GM12864 (cell line): ENCODE results near the gene TBC1D23.

Source experiments
- DNase-seq: peaks from one replicate; pipeline ENCODE4 v3.0.0-alpha.2; 2011; ENCODE audit warnings: low read depth
- H3K4me3 ChIP-seq: 2 replicates; pipeline ENCODE4 v1.5.1; 2011; ENCODE audit warnings: mild to moderate bottlenecking, low read depth, low read length, control low read depth
- TF ChIP-seq, protein P1 (sequence below): IDR thresholded peaks from 2 replicates; pipeline ENCODE4 v1.5.1; 2011; ENCODE audit warnings: low read depth, mild to moderate bottlenecking, moderate library complexity, low read length, control low read depth, inconsistent platforms; ENCODE audit errors: missing control alignments

TBC1D23 gene

GRCh38 chr3:100359035-100359434 lies 98.2 kb downstream of the TBC1D23 start:
- no peak overlapping the region for H3K4me3 ChIP-seq
- no peak for DNase-seq
- TF ChIP-seq, protein P1, sequence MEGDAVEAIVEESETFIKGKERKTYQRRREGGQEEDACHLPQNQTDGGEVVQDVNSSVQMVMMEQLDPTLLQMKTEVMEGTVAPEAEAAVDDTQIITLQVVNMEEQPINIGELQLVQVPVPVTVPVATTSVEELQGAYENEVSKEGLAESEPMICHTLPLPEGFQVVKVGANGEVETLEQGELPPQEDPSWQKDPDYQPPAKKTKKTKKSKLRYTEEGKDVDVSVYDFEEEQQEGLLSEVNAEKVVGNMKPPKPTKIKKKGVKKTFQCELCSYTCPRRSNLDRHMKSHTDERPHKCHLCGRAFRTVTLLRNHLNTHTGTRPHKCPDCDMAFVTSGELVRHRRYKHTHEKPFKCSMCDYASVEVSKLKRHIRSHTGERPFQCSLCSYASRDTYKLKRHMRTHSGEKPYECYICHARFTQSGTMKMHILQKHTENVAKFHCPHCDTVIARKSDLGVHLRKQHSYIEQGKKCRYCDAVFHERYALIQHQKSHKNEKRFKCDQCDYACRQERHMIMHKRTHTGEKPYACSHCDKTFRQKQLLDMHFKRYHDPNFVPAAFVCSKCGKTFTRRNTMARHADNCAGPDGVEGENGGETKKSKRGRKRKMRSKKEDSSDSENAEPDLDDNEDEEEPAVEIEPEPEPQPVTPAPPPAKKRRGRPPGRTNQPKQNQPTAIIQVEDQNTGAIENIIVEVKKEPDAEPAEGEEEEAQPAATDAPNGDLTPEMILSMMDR: no peak

DNA sequence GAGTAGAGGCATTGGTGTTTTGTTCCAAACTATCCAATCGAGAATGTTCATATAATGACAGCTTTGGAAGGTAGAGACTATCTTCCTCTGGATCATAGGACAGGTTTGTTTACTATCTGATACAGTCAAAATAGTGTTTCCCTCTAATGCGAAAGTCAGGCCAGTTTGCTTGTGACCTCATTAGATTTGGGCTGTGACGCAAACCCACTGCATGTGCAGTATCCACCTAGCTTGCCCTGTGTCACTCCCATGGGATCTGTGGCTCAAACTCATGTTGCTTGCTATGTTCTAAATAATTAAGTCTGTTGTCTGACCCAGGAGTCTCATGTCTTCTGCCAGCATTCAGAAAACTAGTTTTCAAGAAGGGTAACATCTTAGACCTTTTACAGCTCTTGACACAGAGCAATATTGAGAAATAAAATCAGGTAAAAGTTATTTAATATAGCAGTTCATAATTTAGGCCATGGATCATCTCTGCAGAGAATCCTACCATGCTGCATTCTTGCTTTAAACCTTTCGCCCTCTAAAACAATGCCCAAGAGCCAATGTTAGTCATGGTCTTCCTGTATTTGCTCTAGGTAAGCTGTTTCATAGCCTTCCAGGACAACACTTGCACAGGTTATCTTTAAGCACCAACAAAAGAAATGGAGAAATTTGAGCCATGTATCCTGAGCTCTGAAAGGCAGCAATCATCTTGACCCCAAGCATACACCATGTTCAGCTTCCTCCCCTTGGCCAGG lies 100.1 kb downstream of the TBC1D23 start:
- TF ChIP-seq, protein P1: no peak
- no peak for DNase-seq

GRCh38 chr3:100361897-100362296 lies 101.1 kb downstream of the TBC1D23 start:
- no peak overlapping the region for H3K4me3 ChIP-seq
- DNase-seq: no peak
- TF ChIP-seq, protein P1: no peak

More for the DNA sequence above, 100.1 kb downstream of the TBC1D23 start:
- H3K4me3 ChIP-seq: no peak overlapping the region

DNA sequence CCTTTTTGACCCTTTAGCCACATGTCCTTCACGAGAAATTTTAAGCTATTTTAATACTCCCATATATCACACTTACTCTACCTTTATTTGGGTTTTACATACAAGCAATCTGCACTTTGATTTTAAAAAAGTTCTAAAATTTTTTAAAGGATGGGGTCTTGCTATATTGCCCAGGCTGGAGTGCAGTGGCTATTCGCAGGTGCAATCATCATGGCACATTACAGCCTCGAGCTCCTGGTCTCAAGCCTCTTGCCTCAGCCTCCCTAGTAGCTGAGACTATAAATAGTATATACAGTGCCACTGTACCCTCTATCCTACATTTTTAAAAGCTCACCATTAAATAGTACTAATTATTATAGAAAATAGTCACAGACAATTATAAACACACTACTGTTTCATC lies 103.6 kb downstream of the TBC1D23 start:
- TF ChIP-seq, protein P1: no peak
- no peak overlapping the region for H3K4me3 ChIP-seq
- DNase-seq: no peak

DNA sequence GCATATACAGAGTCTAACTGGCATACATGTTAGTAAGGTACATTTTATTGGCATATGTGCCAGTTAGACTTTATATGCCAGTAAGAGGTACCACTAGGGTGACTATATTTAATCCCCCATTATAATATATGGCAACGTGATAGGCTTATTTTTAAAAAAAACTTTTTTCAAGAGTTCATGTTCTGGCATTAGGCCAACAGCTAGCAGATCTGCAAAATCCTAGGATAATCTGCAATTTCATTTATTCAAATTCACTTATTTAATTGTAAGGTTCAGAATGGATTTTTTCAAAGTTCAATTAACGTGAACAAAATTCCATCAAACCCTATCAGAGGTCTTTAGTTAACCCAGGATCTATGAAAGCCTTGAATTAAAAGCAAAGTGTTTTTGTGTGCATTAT lies 105.6 kb downstream of the TBC1D23 start:
- H3K4me3 ChIP-seq: no peak overlapping the region
- TF ChIP-seq, protein P1: no peak
- DNase-seq: no peak

GRCh38 chr3:100368441-100368840 lies 107.6 kb downstream of the TBC1D23 start:
- no peak for DNase-seq
- H3K4me3 ChIP-seq: no peak overlapping the region
- TF ChIP-seq, protein P1: no peak

GRCh38 chr3:100370756-100371155 lies 110.0 kb downstream of the TBC1D23 start:
- no peak overlapping the region for H3K4me3 ChIP-seq
- TF ChIP-seq, protein P1: no peak
- DNase-seq: no peak
